Small intestine (tissue), 7 donors: Measurements from ENCODE around the gene SPTB. TPM values are rescaled to one million over a fixed set of nuclear protein-coding genes. Genes with fewer than 3 reads are reported as not detected.

Source experiments
- DNase-seq, 2 donors: peaks; one replicate each; pipeline versions ENCODE4 v3.0.0 to v3.0.0-alpha.2; 2013
- FAIRE-seq: peaks from 2 replicates; lab custom pipeline; 2012; peaks lifted over from hg19 to GRCh38; lab: Jason Lieb, UNC
- H3K27ac ChIP-seq, 3 donors: one replicate each; pipeline ENCODE4 v1.5.1; 2013; ENCODE audit warnings: low read length in 2 of 3, mild to moderate bottlenecking in 2 of 3, control low read depth in 1 of 3, inconsistent platforms in 1 of 3, low read depth in 1 of 3, moderate library complexity in 1 of 3
- H3K27me3 ChIP-seq, 3 donors: one replicate each; pipeline ENCODE4 v1.6.1; 2013; ENCODE audit warnings: low read length in 3 of 3, inconsistent platforms in 1 of 3; ENCODE audit not compliant: control insufficient read depth in 3 of 3, insufficient read depth in 3 of 3
- H3K36me3 ChIP-seq, 3 donors: one replicate each; pipeline ENCODE4 v1.6.1; 2013; ENCODE audit warnings: low read length in 3 of 3, inconsistent platforms in 1 of 3, low read depth in 1 of 3, mild to moderate bottlenecking in 1 of 3, moderate library complexity in 1 of 3; ENCODE audit not compliant: control insufficient read depth in 3 of 3, insufficient read depth in 2 of 3
- H3K4me1 ChIP-seq, 3 donors: one replicate each; pipeline ENCODE4 v1.6.1; 2013; ENCODE audit warnings: low read length in 2 of 3, inconsistent platforms in 1 of 3, low read depth in 1 of 3, mild to moderate bottlenecking in 1 of 3, moderate library complexity in 1 of 3; ENCODE audit not compliant: control insufficient read depth in 3 of 3, insufficient read depth in 2 of 3
- H3K4me3 ChIP-seq, 3 donors: one replicate each; pipeline ENCODE4 v1.5.1; 2013; ENCODE audit warnings: low read length in 3 of 3, control low read depth in 1 of 3, inconsistent platforms in 1 of 3, low read depth in 1 of 3, mild to moderate bottlenecking in 1 of 3, moderate library complexity in 1 of 3
- H3K9me3 ChIP-seq, 2 donors: one replicate each; pipeline ENCODE4 v1.6.1; 2013; ENCODE audit warnings: low read depth in 1 of 2, low read length in 1 of 2; ENCODE audit not compliant: control insufficient read depth in 2 of 2, insufficient read depth in 1 of 2
- WGBS, 3 donors: extraction: QIAGEN DNeasy Blood & Tissue Kit; methylation state at CpG; one replicate each; pipeline ENCODE4 v1.1.7; 2013; 5-methylcytosine and 5-hydroxymethylcytosine counted together
- polyA plus RNA-seq, 4 donors: library from polyadenylated mRNA; stranded (reverse) in 3 of 4; unstranded in 1 of 4; fragments of 200-250 nt in 3 of 4; fragments of 120-200 nt in 1 of 4; gene quantifications; one replicate each; pipeline versions ENCODE4 v1.2.1 to v1.2.3, GENCODE V29; 2013
- donor health status: healthy with polysubstance abuse.
- donor health status: control.
- donor health status: control.
- donor health status: Bipolar disorder and iron deficiency.
- donor health status: healthy.

Gene SPTB
- polyA plus RNA-seq, 4 donors = under 0.01 to 1.2 (median 0.66) TPM

DNA sequence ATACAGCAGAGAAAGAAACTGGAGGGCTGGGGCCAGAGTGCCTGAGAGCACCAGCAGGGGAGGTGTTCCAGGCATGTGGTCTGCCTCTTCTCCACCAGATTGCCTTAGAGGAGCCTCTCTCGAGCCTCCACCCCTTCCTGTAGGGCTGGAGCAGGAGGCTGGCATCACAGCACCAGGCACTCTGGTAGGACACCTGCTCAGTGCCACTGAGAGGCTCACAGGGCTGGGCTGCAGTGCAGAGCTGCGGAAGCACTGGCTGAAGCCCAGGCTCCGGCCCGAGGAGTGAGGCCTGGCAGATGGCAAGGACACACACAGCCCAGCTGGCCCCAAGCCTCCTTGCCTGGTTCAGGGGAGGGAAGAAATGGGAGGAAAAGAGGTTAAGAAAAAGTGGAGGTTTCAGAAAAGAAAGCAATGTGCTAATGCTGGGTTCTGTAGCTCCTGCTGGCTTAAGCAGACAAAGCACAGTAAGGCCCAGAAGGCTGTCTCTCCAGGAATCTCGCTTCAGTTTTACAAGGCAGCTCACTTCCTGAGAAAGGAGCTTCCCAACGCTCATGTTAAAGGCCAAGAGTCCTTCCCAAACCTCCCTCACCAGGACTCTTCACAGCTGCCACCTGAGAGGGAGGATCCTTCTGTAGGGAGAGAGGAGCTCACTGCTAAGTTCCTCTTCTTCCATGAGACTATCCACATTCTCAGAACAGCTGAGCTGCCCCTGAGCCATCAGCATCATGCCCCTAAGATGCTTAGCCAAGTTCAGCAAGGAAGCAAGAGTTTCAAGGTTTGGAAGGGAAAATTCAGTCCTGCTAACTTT is 23.8 kb downstream of the SPTB start:
- no peak for DNase-seq
- WGBS, 3 donors = 56 to 60% (median 60%) methylated on average over 6 of the region's 6 CpGs

DNA sequence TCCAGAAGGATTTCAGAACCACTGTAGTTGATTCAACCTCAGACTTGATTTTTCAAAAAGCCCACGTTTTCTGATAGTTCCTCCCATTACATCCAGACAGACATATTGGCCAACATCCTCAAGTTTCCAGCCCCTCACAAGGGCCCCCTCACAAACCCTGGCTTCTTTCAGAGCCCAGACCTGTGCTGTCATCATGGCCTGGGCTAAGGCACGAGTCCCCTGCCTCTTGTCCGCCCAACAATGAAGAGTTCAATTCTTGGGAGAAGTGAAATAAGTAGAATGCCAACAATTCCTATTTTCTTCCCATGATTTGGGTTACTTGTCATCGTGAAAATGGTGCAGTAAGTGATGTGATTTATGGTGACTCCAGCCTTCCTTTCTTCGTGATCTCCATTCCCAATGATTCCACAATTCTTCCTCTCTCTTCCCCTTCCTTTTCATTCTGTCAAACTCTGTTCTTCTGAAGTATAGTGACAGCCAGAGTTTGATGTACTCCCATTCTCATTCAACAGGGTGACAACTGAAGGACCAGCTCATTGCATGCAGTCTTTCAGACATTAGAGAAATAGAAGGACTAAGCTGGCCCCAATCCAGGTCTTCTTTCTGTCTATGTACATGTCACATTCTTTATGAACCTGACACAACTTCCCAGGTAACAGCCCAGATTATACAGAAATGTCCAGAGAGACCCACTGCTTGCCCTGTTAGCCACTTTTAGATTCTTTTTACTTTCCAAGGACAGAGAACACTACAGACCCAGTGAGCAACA is 29.2 kb downstream of the SPTB start:
- peaks cover 4 to 28% (median 5%) of the 10 kb centered on the region in 3 donors for H3K27me3 ChIP-seq
- H3K4me1 ChIP-seq = no peaks in the 10 kb centered on the region
- no peaks in the 10 kb centered on the region for H3K36me3 ChIP-seq
- no peak overlapping the region for H3K4me3 ChIP-seq
- DNase-seq = no peak
- no peak overlapping the region for H3K27ac ChIP-seq
- FAIRE-seq = no peak
- H3K9me3 ChIP-seq = peaks cover 0 to 2% of the 10 kb centered on the region in 2 donors
- 72 to 86% (median 82%) methylated on average over 5 of the region's 5 CpGs for WGBS, 3 donors

More for the DNA sequence above, 23.8 kb downstream of the SPTB start:
- peaks cover 0 to 10% (median 0%) of the 10 kb centered on the region in 3 donors for H3K27me3 ChIP-seq
- H3K36me3 ChIP-seq = no peaks in the 10 kb centered on the region
- no peak overlapping the region for H3K27ac ChIP-seq
- no peaks in the 10 kb centered on the region for H3K4me1 ChIP-seq
- FAIRE-seq = no peak
- H3K4me3 ChIP-seq = no peak overlapping the region
- H3K9me3 ChIP-seq = peaks cover 0 to 2% of the 10 kb centered on the region in 2 donors

GRCh38 chr14:64849940-64850339 is 29.8 kb downstream of the SPTB start:
- peaks cover 4 to 34% (median 5%) of the 10 kb centered on the region in 3 donors for H3K27me3 ChIP-seq
- peaks cover 0 to 2% of the 10 kb centered on the region in 2 donors for H3K9me3 ChIP-seq
- DNase-seq (no peak), FAIRE-seq (no peak)
- H3K36me3 ChIP-seq = no peaks in the 10 kb centered on the region
- WGBS, 3 donors = 81 to 87% (median 87%) methylated on average over 4 of the region's 4 CpGs
- H3K4me1 ChIP-seq = no peaks in the 10 kb centered on the region
- H3K4me3 ChIP-seq = no peak overlapping the region
- H3K27ac ChIP-seq = no peak overlapping the region

- peaks cover 0 to 2% of the 10 kb centered on the region in 2 donors for H3K9me3 ChIP-seq
Measured at GRCh38 chr14:64848239-64848638, 31.5 kb downstream of the SPTB start.

DNA sequence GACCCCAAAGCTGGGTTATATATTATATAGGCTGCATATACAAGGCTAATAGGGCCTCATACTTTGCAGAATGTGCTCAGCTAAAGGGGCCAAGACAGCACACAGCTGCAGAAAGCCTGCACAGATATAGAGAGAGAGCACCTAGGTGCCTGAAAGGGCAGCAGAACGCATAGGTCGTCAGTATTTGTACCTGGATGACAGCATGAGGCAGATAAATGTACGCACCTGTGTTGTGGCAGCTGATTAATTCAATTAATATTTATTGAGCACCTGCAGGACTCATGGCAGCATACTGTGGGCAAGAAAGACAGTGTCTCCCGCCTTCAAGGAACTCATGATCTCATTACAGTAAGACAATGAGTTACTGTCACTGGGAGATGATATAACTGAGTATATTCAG is 33.4 kb downstream of the SPTB start:
- Histone ChIP-seq H3K36me3 (no peaks in the 10 kb centered on the region), H3K27me3 (peaks cover 4 to 56% (median 5%) of the 10 kb centered on the region in 3 donors)

More at GRCh38 chr14:64848239-64848638, 31.5 kb downstream of the SPTB start:
- Histone ChIP-seq H3K27ac (no peak overlapping the region), H3K27me3 (peaks cover 4 to 42% (median 5%) of the 10 kb centered on the region in 3 donors), H3K4me3 (no peak overlapping the region), H3K36me3 (no peaks in the 10 kb centered on the region), H3K4me1 (no peaks in the 10 kb centered on the region)
- WGBS, 3 donors = 72 to 75% (median 73%) methylated on average over 3 of the region's 3 CpGs
- FAIRE-seq (no peak), DNase-seq (no peak)

GRCh38 chr14:64845878-64846277 is 33.8 kb downstream of the SPTB start:
- WGBS, 3 donors = 48 to 63% (median 51%) methylated on average over 6 of the region's 6 CpGs
- no peaks in the 10 kb centered on the region for H3K4me1 ChIP-seq
- DNase-seq (no peak), FAIRE-seq (no peak)
- H3K4me3 ChIP-seq = no peak overlapping the region
- H3K9me3 ChIP-seq = no peaks in the 10 kb centered on the region
- no peaks in the 10 kb centered on the region for H3K36me3 ChIP-seq
- H3K27me3 ChIP-seq = peaks cover 4 to 60% (median 5%) of the 10 kb centered on the region in 3 donors
- H3K27ac ChIP-seq = no peak overlapping the region

More for the DNA sequence above, 33.4 kb downstream of the SPTB start:
- H3K4me1 ChIP-seq = no peaks in the 10 kb centered on the region
- no peak overlapping the region for H3K4me3 ChIP-seq
- peaks cover 0 to under 1% of the 10 kb centered on the region in 2 donors for H3K9me3 ChIP-seq
- 63 to 86% (median 70%) methylated on average over 4 of the region's 4 CpGs for WGBS, 3 donors
- no peak overlapping the region for H3K27ac ChIP-seq
- FAIRE-seq (no peak), DNase-seq (no peak)

DNA sequence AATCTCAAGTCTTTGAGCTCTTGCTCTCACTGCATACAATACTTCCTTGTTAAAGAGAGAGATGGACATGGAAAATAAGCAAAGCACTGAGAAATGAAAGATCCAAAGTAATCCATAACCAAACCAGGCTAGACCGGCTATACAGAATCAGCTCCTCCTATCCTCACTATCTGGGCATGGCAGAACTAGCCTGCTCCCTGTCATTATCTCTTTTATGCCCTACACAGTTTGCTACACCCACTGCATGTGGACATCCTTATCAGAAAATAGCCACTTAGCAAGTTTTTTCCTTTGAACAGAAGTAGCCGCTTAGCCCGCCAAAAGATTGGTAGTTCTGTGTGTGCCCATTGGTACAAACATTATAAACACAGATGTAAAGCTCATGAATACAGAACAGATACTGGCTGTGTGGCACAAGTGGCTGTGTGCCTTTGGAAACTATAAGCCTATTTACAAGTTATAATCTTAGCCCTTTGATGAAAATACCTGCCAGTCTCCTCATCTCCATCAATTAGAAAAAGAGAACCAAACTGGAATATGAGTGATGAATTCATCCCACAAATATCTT is 34.7 kb downstream of the SPTB start:
- Histone ChIP-seq H3K9me3 (no peaks in the 10 kb centered on the region), H3K4me3 (no peak overlapping the region), H3K27ac (no peak overlapping the region), H3K4me1 (no peaks in the 10 kb centered on the region), H3K36me3 (no peaks in the 10 kb centered on the region), H3K27me3 (peaks cover 4 to 61% (median 5%) of the 10 kb centered on the region in 3 donors)
- no peak for FAIRE-seq
- 60 to 77% (median 68%) methylated on average over 3 of the region's 3 CpGs for WGBS, 3 donors
- DNase-seq = no peak

DNA sequence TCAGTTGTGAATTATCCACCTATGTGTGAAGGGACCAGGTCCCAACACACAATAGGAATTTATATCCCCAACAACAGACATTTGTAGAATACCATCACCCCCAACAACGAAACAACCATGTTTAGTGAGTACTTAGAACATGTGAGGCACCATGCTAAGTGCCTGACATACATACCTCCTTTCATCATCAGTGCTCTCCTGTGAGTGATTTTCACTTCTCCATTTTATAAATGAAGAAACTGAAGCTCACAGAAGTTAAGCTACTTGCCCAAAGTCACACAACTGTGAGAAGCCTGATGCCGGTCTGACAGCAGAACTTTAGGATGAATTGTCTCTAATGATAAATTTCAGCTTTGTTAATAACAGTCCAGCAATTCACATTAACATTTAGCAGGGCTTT is 35.4 kb downstream of the SPTB start:
- Histone ChIP-seq H3K27me3 (peaks cover 4 to 61% (median 5%) of the 10 kb centered on the region in 3 donors), H3K4me1 (no peaks in the 10 kb centered on the region), H3K27ac (no peak overlapping the region), H3K4me3 (no peak overlapping the region), H3K9me3 (no peaks in the 10 kb centered on the region), H3K36me3 (no peaks in the 10 kb centered on the region)
- FAIRE-seq = no peak
- no peak for DNase-seq
- 63 to 76% (median 66%) methylated on average over 2 of the region's 2 CpGs for WGBS, 3 donors
